Spinal cord (tissue), 10 donors: ENCODE measurements around the gene AGAP9. TPM values are rescaled to one million over a fixed set of nuclear protein-coding genes. Genes with fewer than 3 reads are reported as not detected.

Experiments used
- DNase-seq, 6 donors: peaks; one replicate each; pipeline versions ENCODE4 v3.0.0 to v3.0.0-alpha.2; 2013 to 2015; ENCODE audit warnings: low spot score in 6 of 6, low read depth in 4 of 6
- H3K27ac ChIP-seq: one replicate; pipeline ENCODE4 v1.5.1; 2013; ENCODE audit warnings: low read depth, low read length, control low read depth
- H3K27me3 ChIP-seq: one replicate; pipeline ENCODE4 v1.6.1; 2013; ENCODE audit warnings: low read length; ENCODE audit not compliant: control insufficient read depth, insufficient read depth
- H3K36me3 ChIP-seq: one replicate; pipeline ENCODE4 v1.6.1; 2013; ENCODE audit warnings: low read length; ENCODE audit not compliant: control insufficient read depth, insufficient read depth
- H3K4me1 ChIP-seq: one replicate; pipeline ENCODE4 v1.6.1; 2013; ENCODE audit warnings: low read length; ENCODE audit not compliant: control insufficient read depth, insufficient read depth
- H3K4me3 ChIP-seq: one replicate; pipeline ENCODE4 v1.5.1; 2013; ENCODE audit warnings: low read depth, low read length, control low read depth
- H3K9me3 ChIP-seq: one replicate; pipeline ENCODE4 v1.6.1; 2013; ENCODE audit warnings: low read length; ENCODE audit not compliant: control insufficient read depth, insufficient read depth
- WGBS: methylation state at CpG from one replicate; pipeline ENCODE4 v1.1.5; 2013; ENCODE audit warnings: missing lambda C conversion rate; ENCODE audit not compliant: insufficient coverage; 5-methylcytosine and 5-hydroxymethylcytosine counted together
- polyA plus RNA-seq, 2 donors: library from polyadenylated mRNA; unstranded; fragments of 120-200 nt; gene quantifications; one replicate each; pipeline ENCODE4 v1.2.1, GENCODE V29; 2013; ENCODE audit not compliant: insufficient read length in 2 of 2
- small RNA-seq: library from RNA; depleted of rRNA; stranded (forward); fragments of <200 nt; gene quantifications from one replicate; pipeline ENCODE3, GENCODE V24; 2014; ENCODE audit warnings: low replicate concordance
- total RNA-seq, 2 donors: library from RNA; depleted of rRNA in 1 of 2; stranded (reverse); fragments of 120-200 nt in 1 of 2; fragments of >200 nt in 1 of 2; gene quantifications; one replicate each; pipeline versions ENCODE4 v1.2.3 to v1.2.4, GENCODE V29; 2013 to 2014
- donor health status: healthy.

AGAP9 gene
- total and polyA plus RNA-seq, 4 donors = 1.7 to 17.3 (median 11.3) TPM

GRCh38 chr10:47454008-47454779 lies 69.2 kb downstream of the AGAP9 start:
- Histone ChIP-seq H3K4me1 (peaks cover 28% of the 10 kb centered on the region), H3K27ac (no peak overlapping the region), H3K9me3 (no peaks in the 10 kb centered on the region), H3K36me3 (no peaks in the 10 kb centered on the region), H3K4me3 (no peak overlapping the region), H3K27me3 (no peaks in the 10 kb centered on the region)
- no peak for DNase-seq
- 78% methylated on average over 8 of the region's 10 CpGs for WGBS

GRCh38 chr10:47453141-47454007 lies 70.1 kb downstream of the AGAP9 start:
- no peak for DNase-seq
- 95% methylated on average over 2 of the region's 7 CpGs for WGBS
- Histone ChIP-seq H3K27ac (no peak overlapping the region), H3K27me3 (no peaks in the 10 kb centered on the region), H3K36me3 (no peaks in the 10 kb centered on the region), H3K9me3 (no peaks in the 10 kb centered on the region), H3K4me3 (no peak overlapping the region), H3K4me1 (peaks cover 28% of the 10 kb centered on the region)

- no peaks in the 10 kb centered on the region for H3K27me3 ChIP-seq
- WGBS = 66% methylated on average over 8 of the region's 11 CpGs
- H3K36me3 ChIP-seq = no peaks in the 10 kb centered on the region
- no peaks in the 10 kb centered on the region for H3K9me3 ChIP-seq
- no peak overlapping the region for H3K4me3 ChIP-seq
- H3K4me1 ChIP-seq = peaks cover 28% of the 10 kb centered on the region
- DNase-seq = no peak
- H3K27ac ChIP-seq = no peak overlapping the region
These were observed 70.8 kb downstream of the AGAP9 start for GRCh38 chr10:47452495-47453140.

- Histone ChIP-seq H3K36me3 (no peaks in the 10 kb centered on the region), H3K27ac (no peak overlapping the region), H3K9me3 (no peaks in the 10 kb centered on the region), H3K4me1 (peaks cover 25% of the 10 kb centered on the region), H3K27me3 (no peaks in the 10 kb centered on the region), H3K4me3 (no peak overlapping the region)
- 82% methylated on average over 6 of the region's 7 CpGs for WGBS
- DNase-seq = no peak
These were observed 71.4 kb downstream of the AGAP9 start for GRCh38 chr10:47451998-47452494.

Small RNA genes within 50 kb of the gene (small RNA-seq; reads per million reads assigned to genes)
- gene AL591684.3 = not detected
- gene RNA5SP312 = not detected

Other genes starting within 250 kb of the AGAP9 start
- 1 to 10 TPM; 6.4 to 6.6 TPM for gene GDF10, start 223.4 kb downstream of the AGAP9 start, total RNA-seq
- gene GDF10, start 223.4 kb downstream of the AGAP9 start, polyA plus RNA-seq = 10 to 100 TPM in 1 of 2 donors, 1 to 10 TPM in 1; 7.4 to 11.2 TPM
- gene GDF2, start 201.2 kb downstream of the AGAP9 start, total RNA-seq = not detected
- under 1 TPM in 1 of 2 donors, not detected in 1; 0.13 TPM for gene GDF2, start 201.2 kb downstream of the AGAP9 start, polyA plus RNA-seq
- gene RBP3, start 175.3 kb downstream of the AGAP9 start, total RNA-seq = not detected
- under 1 TPM; 0.29 to 0.41 TPM for gene RBP3, start 175.3 kb downstream of the AGAP9 start, polyA plus RNA-seq
- 1 to 10 TPM; 4.5 to 8.2 TPM for gene ZNF488, start 139.3 kb downstream of the AGAP9 start, total RNA-seq
- gene ZNF488, start 139.3 kb downstream of the AGAP9 start, polyA plus RNA-seq = 10 to 100 TPM; 32.5 to 39.6 TPM
- under 1 TPM; 0.17 to 0.20 TPM for gene ANXA8, start 39.5 kb downstream of the AGAP9 start, total RNA-seq
- gene ANXA8, start 39.5 kb downstream of the AGAP9 start, polyA plus RNA-seq = not detected
- gene FAM25G, start 31.9 kb downstream of the AGAP9 start, total RNA-seq = not detected
- gene FAM25G, start 31.9 kb downstream of the AGAP9 start, polyA plus RNA-seq = not detected
- gene SYT15B, start 240.0 kb upstream of the AGAP9 start, total RNA-seq = 1 to 10 TPM; 1.8 to 2.7 TPM
- 10 to 100 TPM in 1 of 2 donors, 1 to 10 TPM in 1; 7.3 to 10.8 TPM for gene SYT15B, start 240.0 kb upstream of the AGAP9 start, polyA plus RNA-seq